Neutrophil (primary cell): Measurements from ENCODE around the gene SLC2A4RG.

Experiments used
- H3K27ac ChIP-seq: fragments of 200-600 bp; sonication (generic); 2 replicates; pipeline ENCODE4 v1.5.1; 2016; ENCODE audit warnings: mild to moderate bottlenecking, moderate library complexity
- H3K27me3 ChIP-seq: fragments of 200-600 bp; sonication (generic); 2 replicates; pipeline ENCODE4 v1.6.0; 2016; ENCODE audit warnings: mild to moderate bottlenecking
- H3K36me3 ChIP-seq: fragments of 200-600 bp; sonication (generic); 2 replicates; pipeline ENCODE4 v1.5.1; 2017
- H3K4me1 ChIP-seq, 2 experiments: fragments of 200-600 bp in 1 of 2; sonication (generic) in 1 of 2; 1 replicate in 1 of 2; 2 replicates in 1 of 2; pipeline versions ENCODE4 v1.5.1 to v1.6.1; 2013 to 2016; ENCODE audit warnings: low read depth in 1 of 2, low read length in 1 of 2, mild to moderate bottlenecking in 1 of 2, moderate library complexity in 1 of 2; ENCODE audit not compliant: control insufficient read depth in 1 of 2, insufficient read depth in 1 of 2
- H3K4me3 ChIP-seq, 2 experiments: fragments of 200-600 bp in 1 of 2; sonication (generic) in 1 of 2; 1 replicate in 1 of 2; 2 replicates in 1 of 2; pipeline ENCODE4 v1.5.1; 2013 to 2016; ENCODE audit warnings: low read depth in 1 of 2, low read length in 1 of 2, mild to moderate bottlenecking in 1 of 2, moderate library complexity in 1 of 2
- H3K9me3 ChIP-seq: fragments of 200-600 bp; sonication (generic); 2 replicates; pipeline ENCODE4 v1.5.1; 2016
- TF ChIP-seq, protein P1 (sequence below): fragments of 200-600 bp; sonication (generic); IDR thresholded peaks from 2 replicates; pipeline ENCODE4 v1.5.1; 2016; ENCODE audit warnings: antibody characterized with exemption

The SLC2A4RG gene

DNA sequence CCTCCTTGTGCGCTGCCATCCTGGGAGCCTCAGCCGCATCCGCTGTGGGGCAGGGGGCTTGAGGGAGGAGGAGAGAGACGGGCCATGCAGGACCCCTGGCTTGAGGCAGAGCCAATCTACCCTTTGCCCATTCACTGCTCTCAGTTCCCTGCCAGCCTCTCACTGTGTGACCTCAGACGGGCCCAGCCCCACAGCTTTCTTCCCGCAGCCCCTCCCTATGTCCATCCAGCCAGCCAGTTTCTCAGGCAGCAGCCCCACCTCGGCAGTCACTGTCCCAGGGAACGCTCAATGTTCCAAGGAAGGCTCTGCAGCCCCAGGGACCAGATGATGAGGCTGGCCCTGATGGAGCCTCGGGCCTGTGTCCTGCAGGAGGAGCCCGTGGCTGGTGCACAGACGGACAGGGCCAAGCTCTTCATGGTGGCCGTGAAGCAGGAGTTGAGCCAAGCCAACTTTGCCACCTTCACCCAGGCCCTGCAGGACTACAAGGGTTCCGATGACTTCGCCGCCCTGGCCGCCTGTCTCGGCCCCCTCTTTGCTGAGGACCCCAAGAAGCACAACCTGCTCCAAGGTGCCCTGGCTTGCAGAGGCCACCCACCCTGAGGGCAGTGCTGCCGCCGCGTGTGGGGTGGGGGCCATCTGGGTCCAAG is 47.0 kb upstream of the SLC2A4RG start:
- no peak overlapping the region for H3K27ac ChIP-seq
- H3K4me1 ChIP-seq: peaks cover 0 to 4% of the 10 kb centered on the region in 2 experiments
- no peak overlapping the region for H3K4me3 ChIP-seq
- H3K9me3 ChIP-seq: no peaks in the 10 kb centered on the region
- peaks cover 19% of the 10 kb centered on the region for H3K27me3 ChIP-seq
- TF ChIP-seq, protein P1, sequence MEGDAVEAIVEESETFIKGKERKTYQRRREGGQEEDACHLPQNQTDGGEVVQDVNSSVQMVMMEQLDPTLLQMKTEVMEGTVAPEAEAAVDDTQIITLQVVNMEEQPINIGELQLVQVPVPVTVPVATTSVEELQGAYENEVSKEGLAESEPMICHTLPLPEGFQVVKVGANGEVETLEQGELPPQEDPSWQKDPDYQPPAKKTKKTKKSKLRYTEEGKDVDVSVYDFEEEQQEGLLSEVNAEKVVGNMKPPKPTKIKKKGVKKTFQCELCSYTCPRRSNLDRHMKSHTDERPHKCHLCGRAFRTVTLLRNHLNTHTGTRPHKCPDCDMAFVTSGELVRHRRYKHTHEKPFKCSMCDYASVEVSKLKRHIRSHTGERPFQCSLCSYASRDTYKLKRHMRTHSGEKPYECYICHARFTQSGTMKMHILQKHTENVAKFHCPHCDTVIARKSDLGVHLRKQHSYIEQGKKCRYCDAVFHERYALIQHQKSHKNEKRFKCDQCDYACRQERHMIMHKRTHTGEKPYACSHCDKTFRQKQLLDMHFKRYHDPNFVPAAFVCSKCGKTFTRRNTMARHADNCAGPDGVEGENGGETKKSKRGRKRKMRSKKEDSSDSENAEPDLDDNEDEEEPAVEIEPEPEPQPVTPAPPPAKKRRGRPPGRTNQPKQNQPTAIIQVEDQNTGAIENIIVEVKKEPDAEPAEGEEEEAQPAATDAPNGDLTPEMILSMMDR: no peak
- H3K36me3 ChIP-seq: peaks cover 22% of the 10 kb centered on the region

DNA sequence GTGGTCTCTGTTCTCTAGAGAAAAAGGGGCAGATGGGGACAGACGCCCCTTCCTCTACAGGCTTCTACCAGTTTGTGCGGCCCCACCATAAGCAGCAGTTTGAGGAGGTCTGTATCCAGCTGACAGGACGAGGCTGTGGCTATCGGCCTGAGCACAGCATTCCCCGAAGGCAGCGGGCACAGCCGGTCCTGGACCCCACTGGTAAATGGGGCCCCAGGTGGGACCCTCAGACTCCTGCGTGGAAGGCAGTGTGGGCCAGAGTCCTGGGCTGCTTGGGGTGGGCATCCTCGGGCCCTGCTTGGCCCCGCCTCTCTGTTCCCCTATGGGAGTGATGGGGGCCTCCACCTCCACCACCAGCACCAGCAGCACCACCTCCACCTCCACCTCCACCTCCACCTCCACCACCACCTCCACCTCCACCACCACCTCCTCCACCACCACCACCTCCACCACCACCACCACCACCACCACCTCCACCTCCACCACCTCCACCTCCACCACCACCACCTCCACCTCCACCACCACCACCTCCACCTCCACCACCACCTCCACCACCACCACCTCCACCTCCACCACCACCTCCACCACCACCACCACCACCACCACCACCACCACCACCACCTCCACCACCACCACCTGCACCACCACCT is 46.4 kb upstream of the SLC2A4RG start:
- H3K27me3 ChIP-seq: peaks cover 21% of the 10 kb centered on the region
- TF ChIP-seq, protein P1: no peak
- H3K4me3 ChIP-seq: no peak overlapping the region
- H3K27ac ChIP-seq: no peak overlapping the region
- no peaks in the 10 kb centered on the region for H3K9me3 ChIP-seq
- peaks cover 28% of the 10 kb centered on the region for H3K36me3 ChIP-seq
- H3K4me1 ChIP-seq: peaks cover 0 to 4% of the 10 kb centered on the region in 2 experiments

DNA sequence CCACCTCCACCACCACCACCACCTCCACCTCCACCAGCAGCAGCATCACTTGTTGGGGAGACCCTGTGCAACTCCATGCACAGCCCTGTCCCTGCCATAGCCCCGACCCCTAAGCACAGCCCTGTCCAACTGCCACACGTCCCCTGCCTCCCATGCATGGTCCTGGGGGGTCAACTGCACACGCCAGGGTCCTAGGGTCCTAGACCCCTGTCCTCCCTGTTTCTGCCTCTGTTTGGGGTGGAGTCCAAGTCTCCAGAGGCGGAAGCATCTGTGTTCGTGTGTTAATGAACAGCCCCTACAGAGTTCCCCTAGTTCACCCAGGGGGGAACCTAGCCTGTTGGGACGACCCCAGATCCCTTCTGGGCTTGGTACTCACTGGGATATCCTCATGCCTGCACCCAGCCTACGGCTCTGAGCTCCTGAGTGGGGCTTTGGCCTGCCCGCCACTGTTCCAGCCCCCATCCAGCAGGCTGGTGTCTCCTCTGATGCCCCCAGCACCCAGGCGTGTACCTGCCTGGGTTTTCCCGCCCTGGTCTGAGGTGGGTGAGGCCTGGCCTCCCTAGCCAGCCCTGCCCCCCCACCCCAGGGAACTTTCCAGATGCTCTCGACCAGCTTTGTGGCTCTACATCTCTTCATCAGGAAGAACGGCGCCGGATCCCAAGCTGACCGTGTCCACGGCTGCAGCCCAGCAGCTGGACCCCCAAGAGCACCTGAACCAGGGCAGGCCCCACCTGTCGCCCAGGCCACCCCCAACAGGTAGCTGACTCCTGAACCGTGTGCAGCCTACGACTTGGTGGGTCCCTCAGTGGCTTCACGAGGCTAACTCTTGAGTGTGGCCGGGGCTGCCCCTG is 45.6 kb upstream of the SLC2A4RG start:
- Histone ChIP-seq H3K27me3 (peaks cover 21% of the 10 kb centered on the region), H3K9me3 (no peaks in the 10 kb centered on the region), H3K4me1 (peaks cover 0 to 4% of the 10 kb centered on the region in 2 experiments), H3K36me3 (peaks cover 35% of the 10 kb centered on the region), H3K4me3 (no peak overlapping the region), H3K27ac (no peak overlapping the region)
- TF ChIP-seq, protein P1: no peak

DNA sequence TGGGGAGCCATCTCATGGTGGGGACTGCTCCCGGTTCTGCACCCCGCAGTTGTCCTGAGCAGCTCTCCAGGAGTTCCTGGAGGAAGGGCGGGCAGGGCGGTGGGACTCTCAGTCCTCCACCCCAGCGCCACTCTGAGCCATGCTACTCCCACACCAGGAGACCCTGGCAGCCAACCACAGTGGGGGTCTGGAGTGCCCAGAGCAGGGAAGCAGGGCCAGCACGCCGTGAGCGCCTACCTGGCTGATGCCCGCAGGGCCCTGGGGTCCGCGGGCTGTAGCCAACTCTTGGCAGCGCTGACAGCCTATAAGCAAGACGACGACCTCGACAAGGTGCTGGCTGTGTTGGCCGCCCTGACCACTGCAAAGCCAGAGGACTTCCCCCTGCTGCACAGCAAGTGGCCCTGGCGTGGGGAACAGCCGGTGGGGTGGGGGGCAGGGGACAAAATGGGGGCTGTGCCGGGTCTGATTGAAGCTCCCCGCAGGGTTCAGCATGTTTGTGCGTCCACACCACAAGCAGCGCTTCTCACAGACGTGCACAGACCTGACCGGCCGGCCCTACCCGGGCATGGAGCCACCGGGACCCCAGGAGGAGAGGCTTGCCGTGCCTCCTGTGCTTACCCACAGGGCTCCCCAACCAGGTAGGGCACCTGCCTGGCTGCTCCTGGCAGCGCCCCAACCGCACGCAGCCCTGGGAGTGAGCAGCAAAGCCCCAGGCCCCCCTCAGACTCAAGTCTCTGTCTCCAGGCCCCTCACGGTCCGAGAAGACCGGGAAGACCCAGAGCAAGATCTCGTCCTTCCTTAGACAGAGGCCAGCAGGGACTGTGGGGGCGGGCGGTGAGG is 44.8 kb upstream of the SLC2A4RG start:
- H3K27ac ChIP-seq: no peak overlapping the region
- H3K4me3 ChIP-seq: no peak overlapping the region
- peaks cover 21% of the 10 kb centered on the region for H3K27me3 ChIP-seq
- peaks cover 43% of the 10 kb centered on the region for H3K36me3 ChIP-seq
- H3K4me1 ChIP-seq: peaks cover 0 to 4% of the 10 kb centered on the region in 2 experiments
- H3K9me3 ChIP-seq: no peaks in the 10 kb centered on the region
- TF ChIP-seq, protein P1: no peak
